ENCODE data around the gene BANK1. TPM values are rescaled to one million over a fixed set of nuclear protein-coding genes. Genes with fewer than 3 reads are reported as not detected.

Gene BANK1
- total RNA-seq, 1 experiment from 2014 or later: 2.4 TPM

DNA sequence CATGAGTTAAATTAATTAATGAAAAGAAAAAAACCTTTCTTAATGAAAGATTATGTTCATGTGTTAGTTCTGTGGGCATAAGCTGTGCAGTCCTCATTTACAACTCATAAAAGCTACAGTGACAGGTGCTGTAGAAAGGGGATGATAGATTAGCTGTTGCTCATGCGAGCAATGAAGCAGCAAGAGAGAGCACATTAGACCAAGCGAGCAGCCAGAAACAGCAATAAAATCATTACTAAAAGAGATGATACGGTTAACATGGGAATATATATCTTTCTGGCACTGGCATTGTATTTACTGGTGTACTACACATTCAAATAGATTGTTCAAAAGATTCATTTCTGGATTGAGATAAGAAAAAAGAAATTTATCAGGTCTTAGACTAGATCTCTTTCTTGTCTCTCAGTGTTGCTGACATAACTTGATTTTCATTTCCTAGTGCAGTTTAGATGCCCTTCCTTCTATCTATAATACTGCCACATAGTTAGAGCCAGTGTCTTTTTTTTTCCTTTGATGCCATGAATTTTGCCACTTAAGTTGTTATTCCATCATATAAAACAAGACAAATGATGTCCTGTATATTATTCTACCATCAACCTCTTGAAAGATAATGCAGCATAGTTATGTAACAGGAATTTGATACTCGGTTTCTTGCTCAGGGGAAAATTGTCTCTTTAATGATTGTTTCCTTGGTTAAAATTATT, 164.6 kb downstream of the BANK1 start (continued):
- TF ChIP-seq TCF7L2 (IDR thresholded peaks at IDR 0.05; ENCODE audit: borderline replicate concordance, extremely low read depth, insufficient read depth, insufficient read length) (no peak), ZNF274 (IDR thresholded peaks at IDR 0.05; ENCODE audit: low read depth, low read length) (no peak), EZH2phosphoT487 (IDR thresholded peaks at IDR 0.05; ENCODE audit: borderline replicate concordance) (no peak), ATF3 (IDR thresholded peaks at IDR 0.05) (no peak), SRF (IDR thresholded peaks at IDR 0.05; ENCODE audit: low read depth) (no peak), CTCF (IDR thresholded peaks at IDR 0.05 in 2 of 3, conservative IDR thresholded peaks at IDR 0.05 in 1 of 3; ENCODE audit: borderline replicate concordance in 1 of 3, insufficient read depth in 1 of 3, low read depth in 2 of 3, low read length in 2 of 3) (no peak)

DNA sequence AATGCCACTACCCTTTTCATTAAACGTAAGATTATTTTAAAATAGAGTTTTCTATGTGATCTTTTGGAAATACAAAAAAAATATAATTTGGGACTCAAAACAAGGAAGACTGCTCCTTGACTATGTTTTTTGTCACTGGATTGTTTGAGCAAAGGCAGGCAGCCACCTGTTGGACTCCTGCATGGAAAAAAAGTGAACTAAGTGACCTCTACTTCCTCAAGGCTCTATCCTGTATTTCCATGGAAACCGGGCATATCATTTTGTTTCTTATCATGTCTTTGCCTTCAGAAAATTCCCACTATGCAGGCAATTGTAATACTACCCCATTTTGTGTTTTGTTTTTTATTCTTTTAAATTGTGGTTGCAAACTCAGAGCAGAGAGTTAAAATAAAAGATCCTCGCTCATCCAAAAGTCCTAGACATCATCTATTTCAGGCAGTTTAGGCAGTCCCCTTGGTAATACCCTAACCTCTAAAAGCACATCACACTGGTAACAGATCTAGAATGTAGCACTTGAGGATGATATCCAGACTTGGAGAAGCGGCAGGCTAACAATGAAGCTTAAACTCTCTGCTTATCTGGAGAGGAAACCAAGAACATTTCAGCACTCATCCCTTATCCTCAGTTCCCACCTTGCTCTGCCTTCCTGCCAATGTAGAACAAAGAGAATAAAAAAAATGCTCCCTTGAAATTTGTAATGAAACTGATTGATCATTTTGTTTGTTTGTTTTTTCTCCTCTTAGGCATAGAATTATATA, 165.7 kb downstream of the BANK1 start:
- Histone ChIP-seq H3K4me2 (ENCODE audit: low read length) (no peak overlapping the region), H3K9ac (ENCODE audit: low read length) (no peak overlapping the region), H2AFZ (ENCODE audit: low read depth, low read length, poor library complexity, severe bottlenecking) (no peak overlapping the region), H3K27ac (ENCODE audit: low read depth, low read length) (no peak overlapping the region), H4K20me1 (ENCODE audit: insufficient read depth) (no peaks in the 10 kb centered on the region), H3K4me3 (replicated peaks in 1 of 2; ENCODE audit: low read depth in 1 of 2, low read length in 2 of 2) (no peak overlapping the region), H3K4me1 (ENCODE audit: control insufficient read depth in 1 of 2, insufficient read depth in 2 of 2, low read length in 2 of 2) (peaks cover 6 to 24% of the 10 kb centered on the region in 2 experiments; a peak in 3 of 4 replicates), H3K79me2 (ENCODE audit: insufficient read depth, low read length) (no peaks in the 10 kb centered on the region), H3K36me3 (ENCODE audit: control insufficient read depth in 1 of 2, insufficient read depth in 2 of 2, low read length in 2 of 2) (no peaks in the 10 kb centered on the region), H3K27me3 (ENCODE audit: insufficient read depth, low read length) (no peaks in the 10 kb centered on the region), H3K9me2 (ENCODE audit: insufficient read depth) (no peaks in the 10 kb centered on the region), H3K9me3 (ENCODE audit: control insufficient read depth in 1 of 2, insufficient read depth in 1 of 2, low read depth in 1 of 2, low read length in 2 of 2) (no peaks in the 10 kb centered on the region)
- DNase-seq (ENCODE audit: low read depth, low spot score): no peak
- intact Hi-C loops (cut with micrococcal nuclease): no loop called here
- no peak for TF ChIP-seq CEBPB (IDR thresholded peaks at IDR 0.05; ENCODE audit: low read depth)
- no peak for TF ChIP-seq EGR1 (IDR thresholded peaks at IDR 0.05; ENCODE audit: low read depth)
- TF ChIP-seq ELF1 (IDR thresholded peaks at IDR 0.05; ENCODE audit: borderline replicate concordance, low read depth): no peak
- TF ChIP-seq ATF3 (IDR thresholded peaks at IDR 0.05): no peak
- no peak for TF ChIP-seq EZH2phosphoT487 (IDR thresholded peaks at IDR 0.05; ENCODE audit: borderline replicate concordance)
- TF ChIP-seq, protein P1, sequence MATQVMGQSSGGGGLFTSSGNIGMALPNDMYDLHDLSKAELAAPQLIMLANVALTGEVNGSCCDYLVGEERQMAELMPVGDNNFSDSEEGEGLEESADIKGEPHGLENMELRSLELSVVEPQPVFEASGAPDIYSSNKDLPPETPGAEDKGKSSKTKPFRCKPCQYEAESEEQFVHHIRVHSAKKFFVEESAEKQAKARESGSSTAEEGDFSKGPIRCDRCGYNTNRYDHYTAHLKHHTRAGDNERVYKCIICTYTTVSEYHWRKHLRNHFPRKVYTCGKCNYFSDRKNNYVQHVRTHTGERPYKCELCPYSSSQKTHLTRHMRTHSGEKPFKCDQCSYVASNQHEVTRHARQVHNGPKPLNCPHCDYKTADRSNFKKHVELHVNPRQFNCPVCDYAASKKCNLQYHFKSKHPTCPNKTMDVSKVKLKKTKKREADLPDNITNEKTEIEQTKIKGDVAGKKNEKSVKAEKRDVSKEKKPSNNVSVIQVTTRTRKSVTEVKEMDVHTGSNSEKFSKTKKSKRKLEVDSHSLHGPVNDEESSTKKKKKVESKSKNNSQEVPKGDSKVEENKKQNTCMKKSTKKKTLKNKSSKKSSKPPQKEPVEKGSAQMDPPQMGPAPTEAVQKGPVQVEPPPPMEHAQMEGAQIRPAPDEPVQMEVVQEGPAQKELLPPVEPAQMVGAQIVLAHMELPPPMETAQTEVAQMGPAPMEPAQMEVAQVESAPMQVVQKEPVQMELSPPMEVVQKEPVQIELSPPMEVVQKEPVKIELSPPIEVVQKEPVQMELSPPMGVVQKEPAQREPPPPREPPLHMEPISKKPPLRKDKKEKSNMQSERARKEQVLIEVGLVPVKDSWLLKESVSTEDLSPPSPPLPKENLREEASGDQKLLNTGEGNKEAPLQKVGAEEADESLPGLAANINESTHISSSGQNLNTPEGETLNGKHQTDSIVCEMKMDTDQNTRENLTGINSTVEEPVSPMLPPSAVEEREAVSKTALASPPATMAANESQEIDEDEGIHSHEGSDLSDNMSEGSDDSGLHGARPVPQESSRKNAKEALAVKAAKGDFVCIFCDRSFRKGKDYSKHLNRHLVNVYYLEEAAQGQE (IDR thresholded peaks at IDR 0.05; ENCODE audit: low read depth): no peak
- no peak for TF ChIP-seq SRF (IDR thresholded peaks at IDR 0.05; ENCODE audit: low read depth)
- no peak for TF ChIP-seq RAD21 (IDR thresholded peaks at IDR 0.05; ENCODE audit: low read depth)
- no peak for TF ChIP-seq SP1 (IDR thresholded peaks at IDR 0.05; ENCODE audit: low read depth)
- TF ChIP-seq YY1 (IDR thresholded peaks at IDR 0.05; ENCODE audit: extremely low read depth, insufficient replicate concordance, low read depth, low read length): no peak
- no peak for TF ChIP-seq MAX (IDR thresholded peaks at IDR 0.05)
- no peak for TF ChIP-seq TCF7L2 (IDR thresholded peaks at IDR 0.05; ENCODE audit: borderline replicate concordance, extremely low read depth, insufficient read depth, insufficient read length)
- POLR2A ChIA-PET: no interaction called here
- ATAC-seq: no peak
- BruUV-seq (replicated peaks): no TSS peak
- CTCF ChIA-PET: no interaction called here
- RAD21 ChIA-PET (ENCODE audit: low non-redundant PET in 1 of 2, low total read pairs in 2 of 2, uncharacterized antibody in 2 of 2, unreplicated experiment in 2 of 2): no interaction called here

Data from HCT116 (cell line).